IPS-20b (cell line): Measurements from ENCODE around the gene IDH1.
A peak's percentile ranks its signal among the peaks of the same experiment; 100 is the strongest.

Source experiments
- H3K27ac ChIP-seq: one replicate; pipeline ENCODE4 v1.5.1; 2013; ENCODE audit warnings: low read length
- H3K27me3 ChIP-seq: 2 replicates; pipeline ENCODE4 v1.6.1; 2013; ENCODE audit warnings: mild to moderate bottlenecking, low read length, inconsistent platforms; ENCODE audit not compliant: insufficient read depth
- H3K36me3 ChIP-seq: 2 replicates; pipeline ENCODE4 v1.6.1; 2013; ENCODE audit warnings: low read depth, mild to moderate bottlenecking, inconsistent platforms, low read length, moderate library complexity; ENCODE audit not compliant: insufficient read depth
- H3K4me1 ChIP-seq: 2 replicates; pipeline ENCODE4 v1.6.1; 2013; ENCODE audit warnings: mild to moderate bottlenecking, control low read depth, inconsistent platforms, low read length, moderate library complexity; ENCODE audit not compliant: insufficient read depth
- H3K4me3 ChIP-seq: 2 replicates; pipeline ENCODE4 v1.5.1; 2013; ENCODE audit warnings: mild to moderate bottlenecking, low read length, inconsistent platforms
- H3K9ac ChIP-seq: 2 replicates; pipeline ENCODE4 v1.6.1; 2013; ENCODE audit warnings: low read depth, mild to moderate bottlenecking, inconsistent platforms, low read length, moderate library complexity
- H3K9me3 ChIP-seq: 2 replicates; pipeline ENCODE4 v1.6.1; 2013; ENCODE audit warnings: mild to moderate bottlenecking, low read depth, low read length, inconsistent platforms; ENCODE audit not compliant: insufficient read depth

The IDH1 gene

GRCh38 chr2:208255557-208256106, 761 bp upstream of the IDH1 start:
- H3K4me3 ChIP-seq = peak overlapping the region; percentile 98
- H3K4me1 ChIP-seq = peaks cover 9% of the 10 kb centered on the region; the same call in 1 of the 2 replicates
- peak overlapping the region; percentile 94 for H3K27ac ChIP-seq

GRCh38 chr2:208254118-208254870, 577 bp downstream of the IDH1 start:
- no peaks in the 10 kb centered on the region for H3K27me3 ChIP-seq
- H3K4me1 ChIP-seq = peaks cover 11% of the 10 kb centered on the region; the same call in 1 of the 2 replicates
- H3K4me3 ChIP-seq = peak overlapping the region; percentile 98
- H3K9me3 ChIP-seq = no peaks in the 10 kb centered on the region
- H3K36me3 ChIP-seq = peaks cover 48% of the 10 kb centered on the region
- H3K9ac ChIP-seq = peak overlapping the region; percentile 96
- peak overlapping the region; percentile 94 for H3K27ac ChIP-seq

More at GRCh38 chr2:208255557-208256106, 761 bp upstream of the IDH1 start:
- Histone ChIP-seq H3K9me3 (no peaks in the 10 kb centered on the region), H3K27me3 (no peaks in the 10 kb centered on the region), H3K36me3 (peaks cover 34% of the 10 kb centered on the region), H3K9ac (peak overlapping the region; percentile 96)

- peaks cover 54% of the 10 kb centered on the region for H3K36me3 ChIP-seq
- H3K27ac ChIP-seq = no peak overlapping the region
- H3K4me1 ChIP-seq = peaks cover 11% of the 10 kb centered on the region; the same call in 1 of the 2 replicates
- H3K27me3 ChIP-seq = no peaks in the 10 kb centered on the region
- peak overlapping the region; percentile 98 for H3K4me3 ChIP-seq
- peak overlapping the region; percentile 96; the same call in 1 of the 2 replicates for H3K9ac ChIP-seq
- H3K9me3 ChIP-seq = no peaks in the 10 kb centered on the region
These were observed 1.2 kb downstream of the IDH1 start for GRCh38 chr2:208253600-208254117.

- Histone ChIP-seq H3K4me1 (peaks cover 11% of the 10 kb centered on the region; the same call in 1 of the 2 replicates), H3K27me3 (no peaks in the 10 kb centered on the region), H3K4me3 (peak overlapping the region; percentile 98), H3K9ac (peak overlapping the region; percentile 96; the same call in 1 of the 2 replicates), H3K36me3 (peaks cover 62% of the 10 kb centered on the region), H3K27ac (peak overlapping the region; percentile 42), H3K9me3 (no peaks in the 10 kb centered on the region)
These were observed 2.0 kb downstream of the IDH1 start for GRCh38 chr2:208252716-208253492.

GRCh38 chr2:208251098-208251497, 3.8 kb downstream of the IDH1 start:
- Histone ChIP-seq H3K9ac (no peak overlapping the region), H3K36me3 (peaks cover 79% of the 10 kb centered on the region), H3K27ac (no peak overlapping the region), H3K4me1 (peaks cover 11% of the 10 kb centered on the region; the same call in 1 of the 2 replicates), H3K9me3 (no peaks in the 10 kb centered on the region), H3K27me3 (no peaks in the 10 kb centered on the region), H3K4me3 (no peak overlapping the region; the same call in 1 of the 2 replicates)

GRCh38 chr2:208250388-208250787, 4.5 kb downstream of the IDH1 start:
- peaks cover 11% of the 10 kb centered on the region; the same call in 1 of the 2 replicates for H3K4me1 ChIP-seq
- peak overlapping the region; percentile 4; the same call in 1 of the 2 replicates for H3K9ac ChIP-seq
- peak overlapping the region; percentile 8; the same call in 1 of the 2 replicates for H3K4me3 ChIP-seq
- peaks cover 86% of the 10 kb centered on the region for H3K36me3 ChIP-seq
- H3K27me3 ChIP-seq = no peaks in the 10 kb centered on the region
- no peak overlapping the region for H3K27ac ChIP-seq
- H3K9me3 ChIP-seq = no peaks in the 10 kb centered on the region

GRCh38 chr2:208249296-208249695, 5.6 kb downstream of the IDH1 start:
- Histone ChIP-seq H3K36me3 (peaks cover 97% of the 10 kb centered on the region), H3K4me3 (no peak overlapping the region), H3K27me3 (no peaks in the 10 kb centered on the region), H3K9ac (no peak overlapping the region), H3K9me3 (no peaks in the 10 kb centered on the region), H3K27ac (no peak overlapping the region), H3K4me1 (peaks cover 11% of the 10 kb centered on the region; the same call in 1 of the 2 replicates)

- H3K9me3 ChIP-seq = no peaks in the 10 kb centered on the region
- H3K36me3 ChIP-seq = peaks cover 100% of the 10 kb centered on the region
- peaks cover 11% of the 10 kb centered on the region; the same call in 1 of the 2 replicates for H3K4me1 ChIP-seq
- no peak overlapping the region for H3K27ac ChIP-seq
- no peaks in the 10 kb centered on the region for H3K27me3 ChIP-seq
- H3K9ac ChIP-seq = no peak overlapping the region
- no peak overlapping the region for H3K4me3 ChIP-seq
These were observed 6.3 kb downstream of the IDH1 start for GRCh38 chr2:208248601-208249000.

- Histone ChIP-seq H3K27me3 (no peaks in the 10 kb centered on the region), H3K9ac (no peak overlapping the region), H3K36me3 (peaks cover 98% of the 10 kb centered on the region), H3K9me3 (no peaks in the 10 kb centered on the region), H3K27ac (no peak overlapping the region), H3K4me1 (peaks cover 3% of the 10 kb centered on the region; the same call in 1 of the 2 replicates), H3K4me3 (no peak overlapping the region)
These were observed 9.1 kb downstream of the IDH1 start for GRCh38 chr2:208245746-208246145.

- no peak overlapping the region for H3K4me3 ChIP-seq
- H3K36me3 ChIP-seq = peaks cover 97% of the 10 kb centered on the region
- H3K27me3 ChIP-seq = no peaks in the 10 kb centered on the region
- H3K9me3 ChIP-seq = no peaks in the 10 kb centered on the region
- no peak overlapping the region for H3K27ac ChIP-seq
- H3K9ac ChIP-seq = no peak overlapping the region
- no peaks in the 10 kb centered on the region for H3K4me1 ChIP-seq
These were observed 10.4 kb downstream of the IDH1 start for GRCh38 chr2:208244422-208244821.

- Histone ChIP-seq H3K27ac (no peak overlapping the region), H3K4me1 (no peaks in the 10 kb centered on the region), H3K36me3 (peaks cover 95% of the 10 kb centered on the region), H3K9ac (no peak overlapping the region), H3K27me3 (no peaks in the 10 kb centered on the region), H3K4me3 (no peak overlapping the region), H3K9me3 (no peaks in the 10 kb centered on the region)
These were observed 14.2 kb downstream of the IDH1 start for GRCh38 chr2:208240619-208241209.
